HepG2 (cell line): Measurements from ENCODE around the gene SLC28A1.

Experiments used
- BCLAF1 ChIP-seq: fragments of 450-650 bp; IDR thresholded peaks from 2 replicates; pipeline ENCODE4 v1.6.1; 2017; ENCODE audit warnings: mild to moderate bottlenecking
- CREB1 ChIP-seq, 2 experiments: fragments of 450-650 bp in 1 of 2; IDR thresholded peaks; 2 replicates each; pipeline ENCODE4 v1.6.1; 2016 to 2017; ENCODE audit warnings: control low read depth in 1 of 2, mild to moderate bottlenecking in 1 of 2, missing compliant biosample characterization in 1 of 2, missing genetic modification characterization in 1 of 2
- CTCF ChIP-seq: sonication (generic); formaldehyde crosslinking; IDR thresholded peaks from 2 replicates; pipeline ENCODE4 v1.5.0; 2020; ENCODE audit warnings: mild to moderate bottlenecking, missing genetic modification reagents, moderate library complexity
- EHMT2 ChIP-seq: fragments of 200-600 bp; sonication (generic); IDR thresholded peaks from 2 replicates; pipeline ENCODE4 v1.7.0; 2017; ENCODE audit warnings: antibody characterized with exemption, low read depth, low read length, borderline replicate concordance
- EZH2 ChIP-seq: conservative IDR thresholded peaks from 2 replicates; pipeline ENCODE4 v1.6.1; 2012; ENCODE audit warnings: mild to moderate bottlenecking, low read depth, low read length, moderate library complexity
- HNRNPK ChIP-seq: fragments of 200-400 bp; formaldehyde crosslinking; IDR thresholded peaks from 2 replicates; pipeline ENCODE4 v1.6.1; 2018; ENCODE audit warnings: low read length, low read depth, moderate library complexity, mild to moderate bottlenecking; ENCODE audit not compliant: poor library complexity, severe bottlenecking
- HOMEZ ChIP-seq: IDR thresholded peaks from 2 replicates; pipeline ENCODE4 v1.6.1; 2016; ENCODE audit warnings: low read depth
- SRY ChIP-seq: sonication (generic); formaldehyde crosslinking; IDR thresholded peaks from 2 replicates; pipeline ENCODE4 v1.8.0; 2022; ENCODE audit warnings: mild to moderate bottlenecking, missing genetic modification reagents
- STAT5B ChIP-seq: sonication (generic); formaldehyde crosslinking; IDR thresholded peaks from 2 replicates; pipeline ENCODE4 v1.4.0; 2020; ENCODE audit warnings: missing genetic modification reagents
- ZBTB43 ChIP-seq: sonication (generic); formaldehyde crosslinking; conservative IDR thresholded peaks from 2 replicates; pipeline ENCODE4 v1.4.0; 2020; ENCODE audit warnings: missing genetic modification reagents

GRCh38 chr15:84947947-84948830, 63.7 kb downstream of the SLC28A1 start:
- TF ChIP-seq HNRNPK (no peak), BCLAF1 (no peak), ZBTB43 (CRISPR knock-in tag) (no peak), EHMT2 (no peak), STAT5B (CRISPR knock-in tag) (no peak), CREB1 (IDR thresholded peaks at IDR 0.05) (no peak), CREB1 (CRISPR knock-in tag; IDR thresholded peaks at IDR 0.05) (no peak), CTCF (CRISPR knock-in tag) (no peak), HOMEZ (no peak), SRY (CRISPR knock-in tag) (no peak), EZH2 (no peak)
